ENCODE data around the gene SERPINA3. TPM values are rescaled to one million over a fixed set of nuclear protein-coding genes. Genes with fewer than 3 reads are reported as not detected.

Gene SERPINA3
- total and polyA plus RNA-seq, 2 experiments from 2014 or later, result 0.75 to 1.1 TPM

GRCh38 chr14:94621358-94622134 lies 9.4 kb downstream of the SERPINA3 start:
- TF ChIP-seq EZH2 (IDR thresholded peaks at IDR 0.05; ENCODE audit: insufficient read depth, poor library complexity, severe bottlenecking) (no peak), EZH2phosphoT487 (IDR thresholded peaks at IDR 0.05; ENCODE audit: insufficient read depth, low read depth) (no peak)
- Histone ChIP-seq H3K79me2 (ENCODE audit: insufficient read depth) (no peaks in the 10 kb centered on the region), H3K4me1 (ENCODE audit: insufficient read depth) (no peaks in the 10 kb centered on the region), H3F3A (ENCODE audit: insufficient read depth) (no peaks in the 10 kb centered on the region), H4K20me1 (ENCODE audit: insufficient read depth) (no peaks in the 10 kb centered on the region), H3K9me2 (ENCODE audit: insufficient read depth) (no peaks in the 10 kb centered on the region), H3K9me3 (ENCODE audit: low read depth) (no peaks in the 10 kb centered on the region), H3K4me2 (ENCODE audit: unreplicated experiment) (no peak overlapping the region), H2AFZ (no peak overlapping the region), H3K27ac (no peak overlapping the region), H3K36me3 (ENCODE audit: low read depth) (no peaks in the 10 kb centered on the region), H3K9ac (no peak overlapping the region), H3K4me3 (no peak overlapping the region), H3K27me3 (replicated peaks; ENCODE audit: insufficient read depth) (peaks cover 19% of the 10 kb centered on the region; the same call in 1 of the 2 replicates)
- WGBS, 2 experiments (ENCODE audit: low coverage in 1 of 2, low lambda C conversion rate in 2 of 2, missing lambda C conversion rate in 2 of 2), result 20 to 25% methylated on average over 5 of the region's 5 CpGs
- no peak for DNase-seq
- in situ Hi-C loops (cut with MboI), result no loop called here

DNA sequence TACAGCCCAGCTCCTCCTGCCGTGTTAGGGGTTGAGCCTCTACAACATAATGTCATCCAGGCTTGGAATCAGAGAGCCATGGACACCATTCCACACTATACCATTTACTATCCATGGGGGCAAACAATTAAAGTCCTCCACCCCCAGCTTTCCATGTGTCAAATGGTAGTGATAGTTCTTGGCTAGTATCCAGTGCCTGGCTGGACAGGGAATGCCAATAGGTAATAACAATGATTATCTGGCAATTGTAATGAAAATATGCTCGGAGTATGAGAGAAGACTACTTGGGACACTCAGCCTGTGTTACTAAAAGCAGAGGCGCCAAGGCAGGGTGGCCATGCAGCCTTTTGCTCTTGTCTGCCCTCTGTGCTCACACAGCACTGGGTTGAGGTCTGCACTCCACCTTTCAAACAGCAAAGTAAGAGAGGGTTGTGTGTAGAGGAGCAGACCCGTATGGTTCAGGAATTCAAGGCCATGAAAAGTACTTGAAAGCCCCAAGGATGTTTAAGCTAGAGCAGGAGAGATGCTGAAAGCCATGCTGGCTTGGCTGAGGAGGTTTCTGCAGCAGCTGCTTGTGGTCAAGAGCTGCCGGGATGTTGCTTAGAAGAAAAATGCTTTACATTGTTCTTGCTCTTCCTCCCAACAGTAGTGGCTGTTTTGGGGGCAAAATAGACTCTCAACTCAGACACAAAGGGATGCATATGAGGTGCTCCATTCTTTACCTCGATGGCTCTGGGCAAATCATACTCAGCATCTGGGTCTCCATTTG lies 10.6 kb downstream of the SERPINA3 start:
- Histone ChIP-seq H3K27me3 (replicated peaks; ENCODE audit: insufficient read depth) (peaks cover 19% of the 10 kb centered on the region; the same call in 1 of the 2 replicates), H4K20me1 (ENCODE audit: insufficient read depth) (no peaks in the 10 kb centered on the region), H3K4me1 (ENCODE audit: insufficient read depth) (no peaks in the 10 kb centered on the region), H3K4me2 (ENCODE audit: unreplicated experiment) (no peak overlapping the region), H3F3A (ENCODE audit: insufficient read depth) (no peaks in the 10 kb centered on the region), H3K9me2 (ENCODE audit: insufficient read depth) (no peaks in the 10 kb centered on the region), H2AFZ (no peak overlapping the region), H3K36me3 (ENCODE audit: low read depth) (no peaks in the 10 kb centered on the region), H3K79me2 (ENCODE audit: insufficient read depth) (no peaks in the 10 kb centered on the region), H3K9ac (no peak overlapping the region), H3K4me3 (no peak overlapping the region), H3K9me3 (ENCODE audit: low read depth) (no peaks in the 10 kb centered on the region), H3K27ac (no peak overlapping the region)
- TF ChIP-seq EZH2phosphoT487 (IDR thresholded peaks at IDR 0.05; ENCODE audit: insufficient read depth, low read depth) (no peak), EZH2 (IDR thresholded peaks at IDR 0.05; ENCODE audit: insufficient read depth, poor library complexity, severe bottlenecking) (no peak)
- in situ Hi-C loops (cut with MboI), result no loop called here
- DNase-seq, result no peak
- 48 to 58% methylated on average over 6 of the region's 6 CpGs for WGBS, 2 experiments (ENCODE audit: low coverage in 1 of 2, low lambda C conversion rate in 2 of 2, missing lambda C conversion rate in 2 of 2)

GRCh38 chr14:94623422-94623809 lies 11.2 kb downstream of the SERPINA3 start:
- in situ Hi-C loops (cut with MboI), result no loop called here
- TF ChIP-seq EZH2 (IDR thresholded peaks at IDR 0.05; ENCODE audit: insufficient read depth, poor library complexity, severe bottlenecking) (no peak), EZH2phosphoT487 (IDR thresholded peaks at IDR 0.05; ENCODE audit: insufficient read depth, low read depth) (no peak)
- no peak overlapping the region for H3K4me2 ChIP-seq (ENCODE audit: unreplicated experiment)

GRCh38 chr14:94623856-94624499 lies 11.8 kb downstream of the SERPINA3 start:
- no peaks in the 10 kb centered on the region for H3K9me3 ChIP-seq (ENCODE audit: low read depth)

More at GRCh38 chr14:94623422-94623809, 11.2 kb downstream of the SERPINA3 start:
- no peaks in the 10 kb centered on the region for H4K20me1 ChIP-seq (ENCODE audit: insufficient read depth)
- H3K9me2 ChIP-seq (ENCODE audit: insufficient read depth), result no peaks in the 10 kb centered on the region
- DNase-seq, result no peak
- H3K9ac ChIP-seq, result no peak overlapping the region
- H3K4me3 ChIP-seq, result no peak overlapping the region
- H3K27me3 ChIP-seq (replicated peaks; ENCODE audit: insufficient read depth), result peaks cover 19% of the 10 kb centered on the region; the same call in 1 of the 2 replicates
- H3K4me1 ChIP-seq (ENCODE audit: insufficient read depth), result no peaks in the 10 kb centered on the region
- H3K27ac ChIP-seq, result no peak overlapping the region
- H2AFZ ChIP-seq, result no peak overlapping the region
- H3F3A ChIP-seq (ENCODE audit: insufficient read depth), result no peaks in the 10 kb centered on the region
- WGBS, 2 experiments (ENCODE audit: low coverage in 1 of 2, low lambda C conversion rate in 2 of 2, missing lambda C conversion rate in 2 of 2), result 67 to 75% methylated on average over 4 of the region's 4 CpGs
- H3K79me2 ChIP-seq (ENCODE audit: insufficient read depth), result no peaks in the 10 kb centered on the region
- no peaks in the 10 kb centered on the region for H3K9me3 ChIP-seq (ENCODE audit: low read depth)
- no peaks in the 10 kb centered on the region for H3K36me3 ChIP-seq (ENCODE audit: low read depth)

More at GRCh38 chr14:94623856-94624499, 11.8 kb downstream of the SERPINA3 start:
- Histone ChIP-seq H3K9ac (no peak overlapping the region), H3K4me2 (ENCODE audit: unreplicated experiment) (no peak overlapping the region), H3K79me2 (ENCODE audit: insufficient read depth) (no peaks in the 10 kb centered on the region), H3K27me3 (replicated peaks; ENCODE audit: insufficient read depth) (peaks cover 19% of the 10 kb centered on the region; the same call in 1 of the 2 replicates), H3K27ac (no peak overlapping the region), H3K9me2 (ENCODE audit: insufficient read depth) (no peaks in the 10 kb centered on the region), H2AFZ (no peak overlapping the region), H3K36me3 (ENCODE audit: low read depth) (no peaks in the 10 kb centered on the region), H3K4me3 (no peak overlapping the region), H4K20me1 (ENCODE audit: insufficient read depth) (no peaks in the 10 kb centered on the region), H3K4me1 (ENCODE audit: insufficient read depth) (no peaks in the 10 kb centered on the region), H3F3A (ENCODE audit: insufficient read depth) (no peaks in the 10 kb centered on the region)
- TF ChIP-seq EZH2 (IDR thresholded peaks at IDR 0.05; ENCODE audit: insufficient read depth, poor library complexity, severe bottlenecking), result no peak
- TF ChIP-seq EZH2phosphoT487 (IDR thresholded peaks at IDR 0.05; ENCODE audit: insufficient read depth, low read depth), result no peak
- WGBS, 2 experiments (ENCODE audit: low coverage in 1 of 2, low lambda C conversion rate in 2 of 2, missing lambda C conversion rate in 2 of 2), result 38 to 52% methylated on average over 7 of the region's 7 CpGs
- no peak for DNase-seq
- in situ Hi-C loops (cut with MboI), result no loop called here
